Measurements from ENCODE around the gene FNDC1. TPM values are rescaled to one million over a fixed set of nuclear protein-coding genes. Genes with fewer than 3 reads are reported as not detected.
"Not testable (repeated sequence)": the region's sequence is repeated elsewhere in the genome, so short reads cannot be mapped to it uniquely, and the experiment has no call there.

FNDC1 gene
- total RNA-seq, 1 experiment from 2014 or later: 0.31 TPM

GRCh38 chr6:159256128-159256527 lies 86.9 kb downstream of the FNDC1 start:
- no peak for DNase-seq (ENCODE audit: low spot score)

GRCh38 chr6:159257846-159258245 lies 88.6 kb downstream of the FNDC1 start:
- DNase-seq (ENCODE audit: low spot score): no peak

GRCh38 chr6:159259441-159260125 lies 90.4 kb downstream of the FNDC1 start:
- DNase-seq (ENCODE audit: low spot score): no peak

- no peak for DNase-seq (ENCODE audit: low spot score)
These were observed 91.0 kb downstream of the FNDC1 start for GRCh38 chr6:159260208-159260607.

- no peak for DNase-seq (ENCODE audit: low spot score)
These were observed 92.8 kb downstream of the FNDC1 start for GRCh38 chr6:159261995-159262394.

- no peak for DNase-seq (ENCODE audit: low spot score)
These were observed 93.4 kb downstream of the FNDC1 start for GRCh38 chr6:159262586-159262985.

- DNase-seq (ENCODE audit: low spot score): no peak
These were observed 98.0 kb downstream of the FNDC1 start for GRCh38 chr6:159267165-159267564.

- no peak for DNase-seq (ENCODE audit: low spot score)
These were observed 99.3 kb downstream of the FNDC1 start for GRCh38 chr6:159268511-159268910.

- no peak for DNase-seq (ENCODE audit: low spot score)
These were observed 102.1 kb downstream of the FNDC1 start for GRCh38 chr6:159271257-159271656.

GRCh38 chr6:159278626-159279025 lies 109.4 kb downstream of the FNDC1 start:
- DNase-seq (ENCODE audit: low spot score): no peak

GRCh38 chr6:159279790-159280277 lies 110.6 kb downstream of the FNDC1 start:
- peak; percentile 17 for DNase-seq (ENCODE audit: low spot score)

- no peak for DNase-seq (ENCODE audit: low spot score)
These were observed 113.2 kb downstream of the FNDC1 start for GRCh38 chr6:159282421-159282820.

- not testable (repeated sequence) for DNase-seq (ENCODE audit: low spot score)
These were observed 115.5 kb downstream of the FNDC1 start for GRCh38 chr6:159284661-159285060.

GRCh38 chr6:159298840-159299239 lies 129.6 kb downstream of the FNDC1 start:
- no peak for DNase-seq (ENCODE audit: low spot score)

- DNase-seq (ENCODE audit: low spot score): no peak
These were observed 130.4 kb downstream of the FNDC1 start for GRCh38 chr6:159299566-159299965.

GRCh38 chr6:159301277-159301676 lies 132.1 kb downstream of the FNDC1 start:
- no peak for DNase-seq (ENCODE audit: low spot score)

GRCh38 chr6:159301810-159302593 lies 132.8 kb downstream of the FNDC1 start:
- no peak for DNase-seq (ENCODE audit: low spot score)

GRCh38 chr6:159302594-159302992 lies 133.4 kb downstream of the FNDC1 start:
- no peak for DNase-seq (ENCODE audit: low spot score)

GRCh38 chr6:159303159-159303558 lies 134.0 kb downstream of the FNDC1 start:
- no peak for DNase-seq (ENCODE audit: low spot score)

- no peak for DNase-seq (ENCODE audit: low spot score)
These were observed 134.6 kb downstream of the FNDC1 start for GRCh38 chr6:159303784-159304183.

- DNase-seq (ENCODE audit: low spot score): no peak
These were observed 135.4 kb downstream of the FNDC1 start for GRCh38 chr6:159304641-159305040.

- no peak for DNase-seq (ENCODE audit: low spot score)
These were observed 136.0 kb downstream of the FNDC1 start for GRCh38 chr6:159305159-159305558.
